Endothelial cell of umbilical vein (primary cell): ENCODE data around the gene ELMO1. TPM values are rescaled to one million over a fixed set of nuclear protein-coding genes. Genes with fewer than 3 reads are reported as not detected.

ENCODE experiments used
- BruUV-seq: library from RNA; stranded (reverse); fragments of 400-500 nt; replicated peaks from 2 replicates; lab custom pipeline; 2021; lab: Mats Ljungman, UMichigan
- CTCF ChIA-PET: fragments of 300-600, 350-600 bp; sonication (Branson Sonifier 250); formaldehyde crosslinking; loops from one replicate; lab custom pipeline; 2021; ENCODE audit warnings: antibody characterized with exemption, inconsistent platforms; lab: Charles Lee
- POLR2A ChIA-PET: fragments of 300-600, 350-600 bp; sonication (Branson Sonifier 250); formaldehyde crosslinking; loops from one replicate; lab custom pipeline; 2021; ENCODE audit warnings: antibody characterized with exemption, inconsistent platforms; lab: Charles Lee
- DNase-seq: peaks from one replicate; pipeline ENCODE4 v3.0.0-alpha.2; 2011; ENCODE audit warnings: low read depth, low spot score
- FAIRE-seq: peaks from 2 replicates; lab custom pipeline; 2011; peaks lifted over from hg19 to GRCh38; lab: Jason Lieb, UNC
- H2AFZ ChIP-seq: 2 replicates; pipeline ENCODE4 v1.6.0; 2012; ENCODE audit warnings: low read depth, low read length, control low read depth, inconsistent platforms
- H3K27ac ChIP-seq: 2 replicates; pipeline ENCODE4 v1.5.1; 2011; ENCODE audit warnings: low read depth, mild to moderate bottlenecking, control low read depth, low read length, moderate library complexity; ENCODE audit not compliant: insufficient read depth
- H3K27me3 ChIP-seq, 2 experiments: 2 replicates each; pipeline versions ENCODE4 v1.6.0 to v1.6.1; 2011; ENCODE audit warnings: low read length in 2 of 2, mixed read lengths in 1 of 2; ENCODE audit not compliant: control insufficient read depth in 2 of 2, insufficient read depth in 2 of 2
- H3K36me3 ChIP-seq, 2 experiments: 2 replicates in 1 of 2; 3 replicates in 1 of 2; pipeline ENCODE4 v1.5.1; 2011; ENCODE audit warnings: low read length in 2 of 2, mild to moderate bottlenecking in 1 of 2, moderate library complexity in 1 of 2; ENCODE audit not compliant: control insufficient read depth in 2 of 2, insufficient read depth in 2 of 2; ENCODE audit errors: extremely low read depth in 1 of 2
- H3K4me1 ChIP-seq: 3 replicates; pipeline ENCODE4 v1.5.1; 2011; ENCODE audit warnings: mild to moderate bottlenecking, low read length; ENCODE audit not compliant: control insufficient read depth, insufficient read depth; ENCODE audit errors: extremely low read depth
- H3K4me2 ChIP-seq: 2 replicates; pipeline ENCODE4 v1.6.1; 2011; ENCODE audit warnings: low read length, control low read depth, mixed read lengths; ENCODE audit not compliant: insufficient read depth
- H3K4me3 ChIP-seq, 3 experiments: fragments of 200-600 bp in 1 of 3; sonication (generic), shearing (Covaris generic) in 1 of 3; replicated peaks in 1 of 3; 2 replicates each; pipeline ENCODE4 v1.5.1; 2011 to 2016; ENCODE audit warnings: control low read depth in 3 of 3, low read length in 3 of 3, mild to moderate bottlenecking in 2 of 3, inconsistent platforms in 1 of 3, low read depth in 1 of 3, moderate library complexity in 1 of 3; ENCODE audit not compliant: insufficient read depth in 1 of 3
- H3K79me2 ChIP-seq: 2 replicates; pipeline ENCODE4 v1.6.0; 2012; ENCODE audit warnings: low read length, inconsistent platforms; ENCODE audit not compliant: control insufficient read depth, insufficient read depth
- H3K9ac ChIP-seq: replicated peaks from 2 replicates; pipeline ENCODE3; 2011; ENCODE audit warnings: low read length, control low read depth; ENCODE audit not compliant: insufficient read depth; ENCODE audit errors: extremely low read depth
- H3K9me1 ChIP-seq: replicated peaks from 3 replicates; pipeline ENCODE4 v1.6.0; 2011; ENCODE audit warnings: mild to moderate bottlenecking, low read length; ENCODE audit not compliant: control insufficient read depth, insufficient read depth; ENCODE audit errors: extremely low read depth
- H3K9me3 ChIP-seq: replicated peaks from 2 replicates; pipeline ENCODE4 v1.5.1; 2012; ENCODE audit warnings: low read length, inconsistent platforms; ENCODE audit not compliant: control insufficient read depth, insufficient read depth
- H4K20me1 ChIP-seq: replicated peaks from 2 replicates; pipeline ENCODE3; 2011; ENCODE audit warnings: mild to moderate bottlenecking, low read length; ENCODE audit not compliant: control insufficient read depth, insufficient read depth; ENCODE audit errors: extremely low read depth
- CTCF ChIP-seq, 2 donors: IDR thresholded peaks; 1 replicate in 1 of 2; 2 replicates in 1 of 2; pipeline ENCODE4 v1.5.1; 2011; ENCODE audit warnings: low read length in 2 of 2, mild to moderate bottlenecking in 2 of 2, moderate library complexity in 2 of 2, control low read depth in 1 of 2, inconsistent platforms in 1 of 2, low read depth in 1 of 2; ENCODE audit not compliant: insufficient read depth in 1 of 2; ENCODE audit errors: extremely low read depth in 1 of 2
- EZH2 ChIP-seq: IDR thresholded peaks from 2 replicates; pipeline ENCODE4 v1.6.1; 2012; ENCODE audit warnings: borderline replicate concordance, low read depth, mild to moderate bottlenecking, moderate library complexity, low read length, inconsistent platforms; ENCODE audit not compliant: severe bottlenecking
- FOS ChIP-seq: IDR thresholded peaks from 2 replicates; pipeline ENCODE4 v1.6.1; 2011; ENCODE audit warnings: mild to moderate bottlenecking, low read length, moderate library complexity, borderline replicate concordance; ENCODE audit not compliant: insufficient read depth
- GATA2 ChIP-seq: IDR thresholded peaks from 2 replicates; pipeline ENCODE4 v1.7.0; 2011; ENCODE audit warnings: low read depth, mild to moderate bottlenecking, moderate library complexity, mixed read lengths, low read length; ENCODE audit not compliant: insufficient read length, insufficient read depth
- JUN ChIP-seq: IDR thresholded peaks from 2 replicates; pipeline ENCODE4 v1.6.1; 2011; ENCODE audit warnings: borderline replicate concordance, low read depth; ENCODE audit not compliant: insufficient read length, insufficient read depth
- MAX ChIP-seq: IDR thresholded peaks from 2 replicates; pipeline ENCODE4 v1.6.1; 2011; ENCODE audit not compliant: insufficient read depth, insufficient read length
- POLR2A ChIP-seq: IDR thresholded peaks from 2 replicates; pipeline ENCODE4 v1.6.1; 2012; ENCODE audit warnings: low read depth, mild to moderate bottlenecking, control low read depth, low read length
- dilution Hi-C: fragments of 300-500 bp; cut with MboI; formaldehyde crosslinking; loops from one replicate; pipeline ENCODE4 v1.15.0; 2019; ENCODE audit warnings: low sequenced_read_pairs; ENCODE audit not compliant: extremely low pct_ligation_motif_present
- intact Hi-C: fragments of 100-400 bp; cut with micrococcal nuclease; formaldehyde crosslinking; loops from one replicate; pipeline ENCODE4 v1.10.0; 2022
- polyA plus RNA-seq, 4 experiments: library from polyadenylated mRNA; depleted of rRNA in 3 of 4; stranded (reverse) in 3 of 4; unstranded in 1 of 4; fragments of >200 nt; gene quantifications; 2 replicates each; pipeline versions ENCODE4 v1.2.1 to v1.2.3, GENCODE V29; 2011 to 2012; ENCODE audit warnings: missing spikeins in 1 of 4
- total RNA-seq: library from RNA; stranded (reverse); gene quantifications from 2 replicates; pipeline ENCODE4 v1.2.3, GENCODE V29; 2021

Gene ELMO1
- total and polyA plus RNA-seq, 2 donors (not counting 3 experiments of a cell fraction or from before 2014, with no cell fraction given), result 17.0 to 30.6 TPM

- dilution Hi-C loops, result no loop called here
Measured at GRCh38 chr7:37320140-37320847, 128.4 kb downstream of the ELMO1 start.

More at GRCh38 chr7:37320140-37320847, 128.4 kb downstream of the ELMO1 start:
- Histone ChIP-seq H2AFZ (no peak overlapping the region), H3K27me3 (no peaks in the 10 kb centered on the region), H3K27ac (no peak overlapping the region), H3K9me1 (no peaks in the 10 kb centered on the region), H3K9ac (no peak overlapping the region), H4K20me1 (no peaks in the 10 kb centered on the region), H3K4me3 (no peak overlapping the region), H3K4me2 (no peak overlapping the region), H3K36me3 (no peaks in the 10 kb centered on the region), H3K79me2 (no peaks in the 10 kb centered on the region), H3K9me3 (no peaks in the 10 kb centered on the region), H3K4me1 (no peaks in the 10 kb centered on the region)
- ChIA-PET POLR2A (no interaction called here), CTCF (interaction anchor here (2.9 kb wide), 1 partner anchor 128 kb away, joined by 11 read pairs; the partner anchor contains the start of gene ELMO1)
- DNase-seq (peak; percentile 56), FAIRE-seq (no peak)
- intact Hi-C loops, result no loop called here
- BruUV-seq, result no TSS peak
- peak; percentile 13 for TF ChIP-seq FOS
- TF ChIP-seq CTCF (IDR thresholded peaks at IDR 0.05; ENCODE audit: extremely low read depth in 1 of 2, insufficient read depth in 1 of 2, low read depth in 1 of 2, low read length in 2 of 2), result no peak
- no peak for TF ChIP-seq POLR2A
- no peak for TF ChIP-seq MAX
- TF ChIP-seq GATA2, result no peak
- TF ChIP-seq JUN, result peak; percentile 13
- no peak for TF ChIP-seq EZH2
